HG03045 (cell line): ENCODE measurements around the gene BPIFB6.

Experiments used
- ATAC-seq: cut with Tn5 transposase; IDR thresholded peaks from one replicate; pipeline ENCODE4 v1.9.1; 2021; ENCODE audit warnings: mild to moderate bottlenecking, moderate library complexity; ENCODE audit not compliant: unreplicated experiment

BPIFB6 gene

GRCh38 chr20:33059741-33060390 lies 28.4 kb downstream of the BPIFB6 start:
- no peak for ATAC-seq

GRCh38 chr20:33061658-33062028 lies 30.2 kb downstream of the BPIFB6 start:
- ATAC-seq: no peak

GRCh38 chr20:33062105-33062824 lies 30.8 kb downstream of the BPIFB6 start:
- no peak for ATAC-seq

- no peak for ATAC-seq
These were observed 31.3 kb downstream of the BPIFB6 start for GRCh38 chr20:33062825-33063149.

- ATAC-seq: no peak
These were observed 31.8 kb downstream of the BPIFB6 start for GRCh38 chr20:33063271-33063670.

GRCh38 chr20:33064572-33065287 lies 33.3 kb downstream of the BPIFB6 start:
- ATAC-seq: no peak

- ATAC-seq: no peak
These were observed 34.3 kb downstream of the BPIFB6 start for GRCh38 chr20:33065785-33066184.

GRCh38 chr20:33067806-33068205 lies 36.4 kb downstream of the BPIFB6 start:
- no peak for ATAC-seq

- no peak for ATAC-seq
These were observed 36.9 kb downstream of the BPIFB6 start for GRCh38 chr20:33068251-33068939.

GRCh38 chr20:33069673-33070072 lies 38.2 kb downstream of the BPIFB6 start:
- no peak for ATAC-seq

GRCh38 chr20:33070111-33071053 lies 38.9 kb downstream of the BPIFB6 start:
- no peak for ATAC-seq

GRCh38 chr20:33071198-33071597 lies 39.8 kb downstream of the BPIFB6 start:
- no peak for ATAC-seq

GRCh38 chr20:33072362-33072761 lies 40.9 kb downstream of the BPIFB6 start:
- ATAC-seq: no peak

GRCh38 chr20:33072813-33073212 lies 41.4 kb downstream of the BPIFB6 start:
- ATAC-seq: no peak

GRCh38 chr20:33074675-33075074 lies 43.2 kb downstream of the BPIFB6 start:
- ATAC-seq: no peak

- ATAC-seq: no peak
These were observed 43.8 kb downstream of the BPIFB6 start for GRCh38 chr20:33075281-33075680.

GRCh38 chr20:33076662-33077372 lies 45.4 kb downstream of the BPIFB6 start:
- no peak for ATAC-seq

GRCh38 chr20:33079259-33079658 lies 47.8 kb downstream of the BPIFB6 start, which contains the start of gene BPIFB4:
BPIFB4 (plus strand) TSS chr20:33079643; CDS start chr20:33081527, 1,884 bp downstream.
- ATAC-seq: no peak

- ATAC-seq: no peak
These were observed 50.1 kb downstream of the BPIFB6 start for GRCh38 chr20:33081411-33082154.
